BJ (cell line): ENCODE data around the gene PIAS1. TPM values are rescaled to one million over a fixed set of nuclear protein-coding genes. Genes with fewer than 3 reads are reported as not detected.

ENCODE experiments used
- CTCF ChIA-PET: fragments of 350-600 bp; formaldehyde crosslinking; extraction: SDS; loops from one replicate; lab custom pipeline; 2021; ENCODE audit warnings: antibody characterized with exemption, inconsistent platforms; lab: Yijun Ruan, JAX
- POLR2A ChIA-PET: fragments of 300-600 bp; sonication (Branson Sonifier 250); formaldehyde crosslinking; extraction: SDS; loops from one replicate; lab custom pipeline; 2021; ENCODE audit warnings: antibody characterized with exemption; lab: Charles Lee
- DNase-seq: peaks from one replicate; pipeline ENCODE4 v3.0.0-alpha.2; 2011; ENCODE audit warnings: low read depth
- H3K27me3 ChIP-seq: 2 replicates; pipeline ENCODE4 v1.6.0; 2011; ENCODE audit warnings: low read length; ENCODE audit not compliant: control insufficient read depth, insufficient read depth
- H3K36me3 ChIP-seq: 2 replicates; pipeline ENCODE4 v1.5.1; 2011; ENCODE audit warnings: low read length; ENCODE audit not compliant: control insufficient read depth, insufficient read depth
- H3K4me3 ChIP-seq: 2 replicates; pipeline ENCODE4 v1.5.1; 2011; ENCODE audit warnings: low read depth, mild to moderate bottlenecking, control low read depth, low read length
- CTCF ChIP-seq: IDR thresholded peaks from 2 replicates; pipeline ENCODE4 v1.5.1; 2011; ENCODE audit warnings: low read depth, mild to moderate bottlenecking, control low read depth, inconsistent platforms, low read length, moderate library complexity; ENCODE audit not compliant: insufficient read depth
- polyA plus RNA-seq: library from polyadenylated mRNA; depleted of rRNA; stranded (reverse); fragments of >200 nt; gene quantifications from 2 replicates; pipeline ENCODE4 v1.2.3, GENCODE V29; 2011

The PIAS1 gene
- polyA plus RNA-seq, 1 experiment: 37.4 TPM

- DNase-seq: no peak
- TF ChIP-seq CTCF: no peak
- Histone ChIP-seq H3K27me3 (no peaks in the 10 kb centered on the region), H3K36me3 (peaks cover 1% of the 10 kb centered on the region; the same call in 1 of the 2 replicates), H3K4me3 (no peak overlapping the region)
- ChIA-PET CTCF (interaction anchor here (0.6 to 1.0 kb wide), 3 partner anchors 42 to 788 kb away, joined by 3 read pairs; no protein-coding TSS in a partner anchor), POLR2A (no interaction called here)
Measured at GRCh38 chr15:68214838-68215254, 160.7 kb downstream of the PIAS1 start.

- CTCF ChIA-PET: no interaction called here
- TF ChIP-seq CTCF: no peak
- POLR2A ChIA-PET: no interaction called here
- Histone ChIP-seq H3K27me3 (no peaks in the 10 kb centered on the region), H3K4me3 (no peak overlapping the region), H3K36me3 (no peaks in the 10 kb centered on the region)
- no peak for DNase-seq
Measured at GRCh38 chr15:68217341-68217740, 163.2 kb downstream of the PIAS1 start.

DNA sequence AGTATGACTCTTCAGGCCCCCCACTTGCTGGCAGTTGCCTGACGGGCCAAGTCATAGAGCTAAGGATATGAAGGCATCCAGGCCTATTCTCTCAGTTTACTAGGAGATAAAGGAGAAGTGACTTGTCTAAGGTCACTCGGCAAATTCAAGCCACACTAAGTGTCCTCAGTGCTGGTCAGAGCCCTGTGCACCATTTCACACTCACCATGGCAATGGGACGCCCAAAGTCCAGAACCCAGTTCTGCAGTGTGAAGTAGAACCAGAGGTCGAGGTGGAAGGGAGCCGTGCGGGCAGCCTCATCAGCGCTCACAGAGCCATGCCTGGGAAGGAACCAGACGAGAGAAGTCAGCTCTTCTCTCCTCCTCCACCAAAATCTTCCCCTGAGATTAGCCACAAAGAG is 164.2 kb downstream of the PIAS1 start:
- no peak for TF ChIP-seq CTCF
- no peaks in the 10 kb centered on the region for H3K36me3 ChIP-seq
- no peaks in the 10 kb centered on the region for H3K27me3 ChIP-seq
- POLR2A ChIA-PET: no interaction called here
- DNase-seq: no peak
- H3K4me3 ChIP-seq: no peak overlapping the region
- CTCF ChIA-PET: interaction anchor here (0.9 kb wide), 1 partner anchor 12 kb away, joined by 3 read pairs; no protein-coding TSS in a partner anchor

- DNase-seq: no peak
- CTCF ChIA-PET: interaction anchor here (0.9 to 3.3 kb wide), 2 partner anchors 8 to 11 kb away, joined by 3 to 22 read pairs; no protein-coding TSS in a partner anchor
- Histone ChIP-seq H3K36me3 (no peaks in the 10 kb centered on the region), H3K27me3 (no peaks in the 10 kb centered on the region), H3K4me3 (no peak overlapping the region)
- no peak for TF ChIP-seq CTCF
- POLR2A ChIA-PET: no interaction called here
Measured at GRCh38 chr15:68218847-68219798, 165.0 kb downstream of the PIAS1 start.

GRCh38 chr15:68220489-68220888 is 166.4 kb downstream of the PIAS1 start:
- Histone ChIP-seq H3K36me3 (no peaks in the 10 kb centered on the region), H3K27me3 (no peaks in the 10 kb centered on the region), H3K4me3 (no peak overlapping the region)
- DNase-seq: no peak
- CTCF ChIA-PET: interaction anchor here (1.8 to 3.3 kb wide), 2 partner anchors 9 to 11 kb away, joined by 5 to 22 read pairs; no protein-coding TSS in a partner anchor
- POLR2A ChIA-PET: no interaction called here
- TF ChIP-seq CTCF: no peak
